GM23248 (cell line): ENCODE measurements around the gene DLAT. TPM values are rescaled to one million over a fixed set of nuclear protein-coding genes. Genes with fewer than 3 reads are reported as not detected.
"Not testable (repeated sequence)": the region's sequence is repeated elsewhere in the genome, so short reads cannot be mapped to it uniquely, and the experiment has no call there.

Source experiments
- DNase-seq: peaks from one replicate; pipeline ENCODE4 v3.0.0-alpha.2; 2015
- H2AFZ ChIP-seq: fragments of 200-600 bp; sonication (generic); 2 replicates; pipeline ENCODE4 v1.6.1; 2016; ENCODE audit warnings: antibody characterized with exemption
- H3F3A ChIP-seq: fragments of 200-600 bp; sonication (generic); 2 replicates; pipeline ENCODE4 v1.6.1; 2016; ENCODE audit warnings: mild to moderate bottlenecking, antibody characterized with exemption, mixed run types; ENCODE audit not compliant: insufficient read depth
- H3K27ac ChIP-seq: fragments of 200-600 bp; sonication (generic); 2 replicates; pipeline ENCODE4 v1.5.1; 2016; ENCODE audit warnings: mild to moderate bottlenecking
- H3K27me3 ChIP-seq: fragments of 200-600 bp; sonication (generic); replicated peaks from 2 replicates; pipeline ENCODE4 v1.6.1; 2016; ENCODE audit warnings: mild to moderate bottlenecking; ENCODE audit not compliant: insufficient read depth
- H3K36me3 ChIP-seq: fragments of 200-600 bp; sonication (generic); 2 replicates; pipeline ENCODE4 v1.6.1; 2016; ENCODE audit warnings: low read depth, mild to moderate bottlenecking
- H3K4me1 ChIP-seq: fragments of 200-600 bp; sonication (generic); 2 replicates; pipeline ENCODE4 v1.6.1; 2016; ENCODE audit warnings: mild to moderate bottlenecking; ENCODE audit not compliant: insufficient read depth
- H3K4me2 ChIP-seq: fragments of 200-600 bp; sonication (generic); one replicate; pipeline ENCODE4 v1.6.1; 2016; ENCODE audit warnings: mild to moderate bottlenecking; ENCODE audit not compliant: unreplicated experiment
- H3K4me3 ChIP-seq: fragments of 200-600 bp; sonication (generic); 2 replicates; pipeline ENCODE4 v1.5.1; 2016; ENCODE audit warnings: mild to moderate bottlenecking
- H3K79me2 ChIP-seq: fragments of 200-600 bp; sonication (generic); 2 replicates; pipeline ENCODE4 v1.6.1; 2016; ENCODE audit warnings: mild to moderate bottlenecking; ENCODE audit not compliant: insufficient read depth
- H3K9ac ChIP-seq: fragments of 200-600 bp; sonication (generic); 2 replicates; pipeline ENCODE4 v1.6.1; 2016; ENCODE audit warnings: mild to moderate bottlenecking
- H3K9me2 ChIP-seq: fragments of 200-600 bp; sonication (generic); 2 replicates; pipeline ENCODE4 v1.6.1; 2016; ENCODE audit warnings: mixed run types, mild to moderate bottlenecking, moderate library complexity; ENCODE audit not compliant: insufficient read depth
- H3K9me3 ChIP-seq: fragments of 200-600 bp; sonication (generic); one replicate; pipeline ENCODE4 v1.6.1; 2017; ENCODE audit warnings: low read depth
- H4K20me1 ChIP-seq: fragments of 200-600 bp; sonication (generic); 2 replicates; pipeline ENCODE4 v1.6.0; 2016; ENCODE audit not compliant: insufficient read depth
- EZH2 ChIP-seq: fragments of 200-600 bp; sonication (generic); IDR thresholded peaks from 2 replicates; pipeline ENCODE4 v1.6.1; 2018; ENCODE audit warnings: antibody characterized with exemption, mild to moderate bottlenecking; ENCODE audit not compliant: insufficient read depth, poor library complexity, severe bottlenecking
- EZH2phosphoT487 ChIP-seq: fragments of 200-600 bp; sonication (generic); IDR thresholded peaks from 2 replicates; pipeline ENCODE4 v1.6.1; 2018; ENCODE audit warnings: antibody characterized with exemption, moderate library complexity, mild to moderate bottlenecking, low read depth; ENCODE audit not compliant: insufficient read depth
- WGBS, 2 experiments: methylation state at CpG; one replicate each; pipeline ENCODE4 v1.1.6; 2015 to 2017; ENCODE audit warnings: low lambda C conversion rate in 2 of 2, low coverage in 1 of 2; ENCODE audit errors: missing lambda C conversion rate in 2 of 2; 5-methylcytosine and 5-hydroxymethylcytosine counted together
- in situ Hi-C: fragments of 300-500 bp; cut with MboI; formaldehyde crosslinking; loops from 2 replicates; pipeline ENCODE4 v1.15.0; 2020
- polyA plus RNA-seq: library from polyadenylated mRNA; unstranded; fragments of >200 nt; fragmentation: Nextera tagmentation; extraction: Ambion mirVana; gene quantifications from 2 replicates; pipeline ENCODE4 v1.2.1, GENCODE V29; 2016
- total RNA-seq: library from RNA; depleted of rRNA; stranded (reverse); fragments of >200 nt; shearing (Covaris generic); gene quantifications from 2 replicates; pipeline ENCODE4 v1.2.3, GENCODE V29; 2014

Gene DLAT
- total and polyA plus RNA-seq, 2 experiments from 2014 or later = 32.3 to 33.4 TPM

DNA sequence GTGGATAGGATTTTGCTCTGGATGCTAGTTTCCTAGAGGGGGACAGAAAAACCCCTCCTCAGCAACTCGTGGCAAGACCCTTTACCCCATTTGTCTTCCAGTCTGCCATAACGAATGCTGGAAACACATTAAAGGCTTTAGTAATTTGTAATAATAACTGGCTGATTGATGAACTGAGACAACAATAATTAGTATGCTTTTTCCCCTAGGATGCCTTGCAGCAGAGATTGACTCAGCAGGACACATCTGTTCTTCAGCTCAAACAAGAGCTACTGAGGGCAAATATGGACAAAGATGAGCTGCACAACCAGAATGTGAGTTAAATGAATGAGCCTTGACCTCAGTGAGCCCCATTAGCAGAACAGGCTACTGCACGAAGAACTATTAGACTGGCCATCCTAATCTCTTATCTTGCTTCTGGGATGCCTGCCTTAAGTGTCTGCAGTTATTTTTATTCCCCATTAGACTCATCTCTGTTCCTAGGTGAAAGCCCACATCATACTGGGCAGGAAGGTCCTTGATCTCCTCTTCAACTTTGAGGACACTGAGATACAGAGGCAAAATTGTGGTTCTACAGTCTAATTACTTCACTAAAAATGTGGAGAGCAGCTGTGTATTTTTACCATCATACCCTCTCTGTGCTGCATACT lies 32.9 kb upstream of the DLAT start:
- Histone ChIP-seq H3K27me3 (no peaks in the 10 kb centered on the region), H3K9me2 (no peaks in the 10 kb centered on the region), H2AFZ (no peak overlapping the region), H3K9me3 (no peaks in the 10 kb centered on the region), H3K9ac (no peak overlapping the region), H3K4me1 (peaks cover 14% of the 10 kb centered on the region), H3K36me3 (peaks cover 32% of the 10 kb centered on the region), H3K4me2 (no peak overlapping the region), H3K79me2 (no peaks in the 10 kb centered on the region), H3F3A (peaks cover 19% of the 10 kb centered on the region), H4K20me1 (no peaks in the 10 kb centered on the region), H3K27ac (no peak overlapping the region), H3K4me3 (no peak overlapping the region)
- no peak for DNase-seq
- no peak for TF ChIP-seq EZH2phosphoT487
- TF ChIP-seq EZH2 = no peak
- in situ Hi-C loops = loop anchor here (10.0 kb wide), 2 partner anchors 58 to 118 kb away; partner anchors contain the start of genes ALG9, CFAP68, DIXDC1 and FDXACB1
- 39 to 55% methylated on average over 3 of the region's 3 CpGs for WGBS, 2 experiments

- 71 to 78% methylated on average over 3 of the region's 3 CpGs for WGBS, 2 experiments
- DNase-seq = peak; percentile 25
- Histone ChIP-seq H3K4me2 (no peak overlapping the region), H3K27ac (peak overlapping the region; percentile 43), H3K9me2 (no peaks in the 10 kb centered on the region), H3K36me3 (peaks cover 32% of the 10 kb centered on the region; the same call in 1 of the 2 replicates), H4K20me1 (no peaks in the 10 kb centered on the region), H3K4me3 (no peak overlapping the region), H3K79me2 (no peaks in the 10 kb centered on the region), H3F3A (no peaks in the 10 kb centered on the region), H3K27me3 (no peaks in the 10 kb centered on the region), H2AFZ (no peak overlapping the region), H3K9ac (peak overlapping the region; percentile 22; the same call in 1 of the 2 replicates), H3K4me1 (no peaks in the 10 kb centered on the region), H3K9me3 (no peaks in the 10 kb centered on the region)
- in situ Hi-C loops = loop anchor here (10.0 kb wide), 2 partner anchors 61 to 121 kb away; partner anchors contain the start of genes ALG9, CFAP68, DIXDC1 and FDXACB1
- TF ChIP-seq EZH2 = no peak
- no peak for TF ChIP-seq EZH2phosphoT487
Measured at GRCh38 chr11:111996129-111996528, 29.1 kb upstream of the DLAT start.

GRCh38 chr11:111996669-111997068 lies 28.5 kb upstream of the DLAT start:
- not testable (repeated sequence) for H4K20me1 ChIP-seq, H3K9me3 ChIP-seq, H3K79me2 ChIP-seq, H3K4me2 ChIP-seq, H3K4me3 ChIP-seq, H2AFZ ChIP-seq, H3K4me1 ChIP-seq, H3K9me2 ChIP-seq, H3F3A ChIP-seq, H3K27me3 ChIP-seq
- peak overlapping the region; percentile 43 for H3K27ac ChIP-seq
- peak overlapping the region; percentile 22; the same call in 1 of the 2 replicates for H3K9ac ChIP-seq
- DNase-seq = peak; percentile 82
- H3K36me3 ChIP-seq = peaks cover 36% of the 10 kb centered on the region; the same call in 1 of the 2 replicates
- WGBS, 2 experiments = 26 to 29% methylated on average over 5 of the region's 5 CpGs
- in situ Hi-C loops = loop anchor here (10.0 kb wide), 2 partner anchors 62 to 122 kb away; partner anchors contain the start of genes ALG9, CFAP68, DIXDC1 and FDXACB1

GRCh38 chr11:111999111-111999510 lies 26.1 kb upstream of the DLAT start:
- peaks cover 27% of the 10 kb centered on the region for H3K36me3 ChIP-seq
- H2AFZ ChIP-seq = no peak overlapping the region
- H3K9ac ChIP-seq = no peak overlapping the region
- H3K4me1 ChIP-seq = no peaks in the 10 kb centered on the region
- H3K27me3 ChIP-seq = no peaks in the 10 kb centered on the region
- no peaks in the 10 kb centered on the region for H3K9me3 ChIP-seq
- H4K20me1 ChIP-seq = no peaks in the 10 kb centered on the region
- H3K4me2 ChIP-seq = no peak overlapping the region
- in situ Hi-C loops = loop anchor here (10.0 kb wide), 2 partner anchors 64 to 124 kb away; partner anchors contain the start of genes ALG9, CFAP68, DIXDC1 and FDXACB1
- no peaks in the 10 kb centered on the region for H3F3A ChIP-seq
- H3K9me2 ChIP-seq = no peaks in the 10 kb centered on the region
- no peak for TF ChIP-seq EZH2
- TF ChIP-seq EZH2phosphoT487 = no peak
- no peak overlapping the region for H3K4me3 ChIP-seq
- DNase-seq = no peak
- H3K27ac ChIP-seq = no peak overlapping the region
- H3K79me2 ChIP-seq = no peaks in the 10 kb centered on the region
